Nephron progenitor cell (in vitro differentiated cells): Measurements from ENCODE around the gene TMEM132C.

Source experiments
- DNase-seq: peaks from one replicate; pipeline ENCODE4 v3.0.0; 2021
- H3K27ac Mint-ChIP-seq: 2 replicates; pipeline ENCODE4 v1.8.0; 2021; ENCODE audit warnings: mild to moderate bottlenecking, moderate library complexity, mixed read lengths
- H3K27me3 Mint-ChIP-seq: 2 replicates; pipeline ENCODE4 v1.8.0; 2021; ENCODE audit warnings: mild to moderate bottlenecking, low read depth, mixed read lengths; ENCODE audit not compliant: poor library complexity
- H3K36me3 Mint-ChIP-seq: 2 replicates; pipeline ENCODE4 v1.8.0; 2021; ENCODE audit warnings: low read depth, mixed read lengths
- H3K4me1 Mint-ChIP-seq: 2 replicates; pipeline ENCODE4 v1.8.0; 2021; ENCODE audit warnings: mixed read lengths
- H3K4me3 Mint-ChIP-seq: 2 replicates; pipeline ENCODE4 v1.8.0; 2021; ENCODE audit warnings: mild to moderate bottlenecking, moderate library complexity, mixed read lengths
- H3K9me3 Mint-ChIP-seq: 2 replicates; pipeline ENCODE4 v1.8.0; 2021; ENCODE audit warnings: mild to moderate bottlenecking, moderate library complexity, mixed read lengths
- CTCF ChIP-seq: fragments of 200-600 bp; sonication (generic); IDR thresholded peaks from 2 replicates; pipeline ENCODE4 v1.5.0; 2021; ENCODE audit warnings: antibody characterized with exemption

TMEM132C gene

DNA sequence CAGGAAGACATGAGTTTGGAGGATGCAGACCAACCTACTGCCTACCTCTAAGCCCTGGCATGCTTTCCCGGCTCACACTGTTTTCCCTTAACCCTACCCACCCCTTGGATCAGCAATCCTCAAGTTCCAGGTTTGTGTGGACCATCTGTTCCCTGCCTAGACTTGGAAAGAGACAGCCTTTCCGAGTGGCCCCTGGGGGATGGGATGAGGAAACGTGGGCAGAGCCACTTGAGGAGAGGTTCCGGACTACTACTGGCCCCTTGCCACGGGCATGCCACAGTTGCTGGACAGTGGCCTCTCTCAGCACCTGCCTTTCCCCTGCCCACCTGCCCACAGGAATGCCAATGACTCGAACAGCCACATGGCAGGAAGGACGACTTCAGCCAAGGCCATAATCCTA, 420.9 kb downstream of the TMEM132C start:
- H3K36me3 Mint-ChIP-seq, result peaks cover 28% of the 10 kb centered on the region
- TF ChIP-seq CTCF, result no peak

GRCh38 chr12:128690641-128691040, 423.7 kb downstream of the TMEM132C start:
- no peaks in the 10 kb centered on the region for H3K9me3 Mint-ChIP-seq
- no peak overlapping the region for H3K27ac Mint-ChIP-seq
- no peak for DNase-seq
- no peak overlapping the region for H3K4me3 Mint-ChIP-seq
- H3K36me3 Mint-ChIP-seq, result peaks cover 26% of the 10 kb centered on the region
- H3K27me3 Mint-ChIP-seq, result peaks cover 4% of the 10 kb centered on the region
- H3K4me1 Mint-ChIP-seq, result no peaks in the 10 kb centered on the region
- TF ChIP-seq CTCF, result no peak

More for the DNA sequence above, 420.9 kb downstream of the TMEM132C start:
- no peak for DNase-seq
- no peak overlapping the region for H3K4me3 Mint-ChIP-seq
- H3K27me3 Mint-ChIP-seq, result peaks cover 2% of the 10 kb centered on the region
- H3K27ac Mint-ChIP-seq, result no peak overlapping the region
- peaks cover 6% of the 10 kb centered on the region for H3K4me1 Mint-ChIP-seq
- no peaks in the 10 kb centered on the region for H3K9me3 Mint-ChIP-seq

GRCh38 chr12:128693115-128693514, 426.1 kb downstream of the TMEM132C start:
- Mint-ChIP-seq H3K27me3 (peaks cover 4% of the 10 kb centered on the region), H3K4me1 (no peaks in the 10 kb centered on the region), H3K36me3 (peaks cover 38% of the 10 kb centered on the region), H3K27ac (no peak overlapping the region), H3K4me3 (no peak overlapping the region), H3K9me3 (no peaks in the 10 kb centered on the region)
- DNase-seq, result no peak
- no peak for TF ChIP-seq CTCF

GRCh38 chr12:128693771-128694170, 426.8 kb downstream of the TMEM132C start:
- no peaks in the 10 kb centered on the region for H3K4me1 Mint-ChIP-seq
- no peaks in the 10 kb centered on the region for H3K9me3 Mint-ChIP-seq
- peaks cover 39% of the 10 kb centered on the region for H3K36me3 Mint-ChIP-seq
- no peak overlapping the region for H3K27ac Mint-ChIP-seq
- H3K4me3 Mint-ChIP-seq, result no peak overlapping the region
- no peak for TF ChIP-seq CTCF
- DNase-seq, result no peak
- peaks cover 4% of the 10 kb centered on the region for H3K27me3 Mint-ChIP-seq

DNA sequence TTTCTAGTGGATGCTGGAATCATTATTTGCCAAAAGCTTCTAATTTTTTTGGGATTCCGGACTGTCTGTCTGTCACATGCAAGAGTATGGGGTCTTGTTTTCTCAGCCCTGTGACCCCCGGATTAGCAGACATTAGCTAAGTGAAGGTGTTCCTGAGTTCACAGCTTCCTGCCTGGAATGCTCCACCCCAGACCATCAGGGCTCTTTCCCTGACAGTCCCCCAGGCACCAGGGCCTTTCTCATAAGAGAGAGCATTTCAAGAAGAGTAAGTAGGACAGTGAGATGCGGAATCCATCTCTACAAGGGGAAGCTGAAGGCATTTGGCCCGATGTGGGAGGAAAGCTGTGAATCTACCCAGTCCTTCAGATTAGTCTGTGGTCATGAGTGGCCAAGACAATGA, 427.5 kb downstream of the TMEM132C start:
- H3K4me3 Mint-ChIP-seq, result no peak overlapping the region
- no peaks in the 10 kb centered on the region for H3K9me3 Mint-ChIP-seq
- H3K4me1 Mint-ChIP-seq, result no peaks in the 10 kb centered on the region
- DNase-seq, result no peak
- no peak for TF ChIP-seq CTCF
- H3K36me3 Mint-ChIP-seq, result peaks cover 42% of the 10 kb centered on the region
- peaks cover 4% of the 10 kb centered on the region for H3K27me3 Mint-ChIP-seq
- H3K27ac Mint-ChIP-seq, result no peak overlapping the region

DNA sequence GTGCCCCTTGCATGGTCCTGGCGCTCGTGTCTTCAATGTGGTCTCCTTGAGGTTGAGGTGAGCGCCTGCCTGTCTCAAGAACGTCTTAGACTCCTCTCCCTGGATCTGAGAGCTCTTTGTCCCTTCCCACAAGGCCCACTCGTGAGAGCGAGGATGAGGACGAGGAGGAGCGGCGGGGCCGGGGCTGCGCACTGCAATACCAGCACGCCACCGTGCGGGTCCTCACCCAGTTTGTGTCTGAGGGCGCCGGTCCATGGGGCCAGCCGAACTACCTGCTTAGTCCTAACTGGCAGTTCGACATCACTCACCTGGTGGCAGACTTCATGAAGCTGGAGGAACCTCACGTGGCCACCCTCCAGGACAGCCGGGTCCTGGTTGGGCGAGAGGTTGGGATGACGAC, 428.7 kb downstream of the TMEM132C start:
- H3K4me1 Mint-ChIP-seq, result no peaks in the 10 kb centered on the region
- peaks cover 54% of the 10 kb centered on the region for H3K36me3 Mint-ChIP-seq
- no peaks in the 10 kb centered on the region for H3K9me3 Mint-ChIP-seq
- H3K27me3 Mint-ChIP-seq, result peaks cover 4% of the 10 kb centered on the region
- TF ChIP-seq CTCF, result no peak
- H3K27ac Mint-ChIP-seq, result no peak overlapping the region
- no peak for DNase-seq
- no peak overlapping the region for H3K4me3 Mint-ChIP-seq
